ENCODE measurements around the gene DNASE1L1. TPM values are rescaled to one million over a fixed set of nuclear protein-coding genes. Genes with fewer than 3 reads are reported as not detected.

DNASE1L1 gene
- total RNA-seq, 1 donor from 2014 or later: 16.6 TPM

GRCh38 chrX:154433605-154434004 is 24.6 kb upstream of the DNASE1L1 start:
- no peaks in the 10 kb centered on the region for H3K36me3 ChIP-seq (ENCODE audit: control insufficient read depth, insufficient read depth, low read length)
- no peaks in the 10 kb centered on the region for H3K27me3 ChIP-seq (ENCODE audit: control insufficient read depth, insufficient read depth, low read length)
- TF ChIP-seq, protein P1, sequence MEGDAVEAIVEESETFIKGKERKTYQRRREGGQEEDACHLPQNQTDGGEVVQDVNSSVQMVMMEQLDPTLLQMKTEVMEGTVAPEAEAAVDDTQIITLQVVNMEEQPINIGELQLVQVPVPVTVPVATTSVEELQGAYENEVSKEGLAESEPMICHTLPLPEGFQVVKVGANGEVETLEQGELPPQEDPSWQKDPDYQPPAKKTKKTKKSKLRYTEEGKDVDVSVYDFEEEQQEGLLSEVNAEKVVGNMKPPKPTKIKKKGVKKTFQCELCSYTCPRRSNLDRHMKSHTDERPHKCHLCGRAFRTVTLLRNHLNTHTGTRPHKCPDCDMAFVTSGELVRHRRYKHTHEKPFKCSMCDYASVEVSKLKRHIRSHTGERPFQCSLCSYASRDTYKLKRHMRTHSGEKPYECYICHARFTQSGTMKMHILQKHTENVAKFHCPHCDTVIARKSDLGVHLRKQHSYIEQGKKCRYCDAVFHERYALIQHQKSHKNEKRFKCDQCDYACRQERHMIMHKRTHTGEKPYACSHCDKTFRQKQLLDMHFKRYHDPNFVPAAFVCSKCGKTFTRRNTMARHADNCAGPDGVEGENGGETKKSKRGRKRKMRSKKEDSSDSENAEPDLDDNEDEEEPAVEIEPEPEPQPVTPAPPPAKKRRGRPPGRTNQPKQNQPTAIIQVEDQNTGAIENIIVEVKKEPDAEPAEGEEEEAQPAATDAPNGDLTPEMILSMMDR (IDR thresholded peaks at IDR 0.05; ENCODE audit: insufficient read depth, low read length, poor library complexity, severe bottlenecking): no peak
- no peak for DNase-seq (ENCODE audit: low read depth)
- H3K4me3 ChIP-seq (ENCODE audit: low read depth, low read length): no peak overlapping the region

DNA sequence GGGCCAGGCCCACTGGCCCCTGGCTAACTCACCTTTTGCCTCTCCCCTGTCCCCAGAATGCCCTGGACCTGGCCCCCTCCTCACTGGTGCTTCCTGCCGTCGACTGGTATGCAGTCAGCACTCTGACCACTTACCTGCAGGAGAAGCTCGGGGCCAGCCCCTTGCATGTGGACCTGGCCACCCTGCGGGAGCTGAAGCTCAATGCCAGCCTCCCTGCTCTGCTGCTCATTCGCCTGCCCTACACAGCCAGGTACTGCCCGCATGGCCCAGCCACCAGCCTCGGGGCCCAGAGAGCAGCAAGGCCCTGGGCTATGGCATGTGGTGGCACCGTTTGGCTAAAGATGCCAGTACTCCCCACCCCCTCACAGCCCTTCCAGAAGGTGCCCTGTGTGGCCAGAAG is 23.2 kb upstream of the DNASE1L1 start:
- TF ChIP-seq, protein P1 (IDR thresholded peaks at IDR 0.05; ENCODE audit: insufficient read depth, low read length, poor library complexity, severe bottlenecking): no peak
- Histone ChIP-seq H3K4me3 (ENCODE audit: low read depth, low read length) (no peak overlapping the region), H3K27me3 (ENCODE audit: control insufficient read depth, insufficient read depth, low read length) (no peaks in the 10 kb centered on the region), H3K36me3 (ENCODE audit: control insufficient read depth, insufficient read depth, low read length) (no peaks in the 10 kb centered on the region)
- DNase-seq (ENCODE audit: low read depth): no peak

DNA sequence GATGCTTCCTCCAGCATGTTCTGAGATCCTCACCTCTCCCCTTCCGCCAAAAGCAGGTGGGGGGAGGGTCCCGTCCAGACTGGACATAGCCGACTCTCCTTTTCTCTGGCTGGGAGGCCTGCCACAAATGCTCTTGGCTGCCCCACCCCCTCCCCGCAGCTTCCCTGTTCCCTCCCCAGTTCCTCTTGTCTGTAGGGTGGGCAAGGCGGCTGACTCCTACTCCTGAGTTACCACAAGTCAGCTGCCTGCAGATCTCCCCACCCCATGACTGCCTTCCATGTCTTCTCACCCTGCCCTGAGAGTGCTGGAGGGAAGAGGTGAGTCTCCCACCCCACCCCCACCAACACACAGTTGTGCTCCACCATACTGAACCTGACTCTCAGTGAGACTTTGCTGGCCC is 22.3 kb upstream of the DNASE1L1 start:
- TF ChIP-seq, protein P1 (IDR thresholded peaks at IDR 0.05; ENCODE audit: insufficient read depth, low read length, poor library complexity, severe bottlenecking): no peak
- no peak overlapping the region for H3K4me3 ChIP-seq (ENCODE audit: low read depth, low read length)

GRCh38 chrX:154430916-154431315 is 21.9 kb upstream of the DNASE1L1 start:
- no peak for DNase-seq (ENCODE audit: low read depth)
- Histone ChIP-seq H3K36me3 (ENCODE audit: control insufficient read depth, insufficient read depth, low read length) (no peaks in the 10 kb centered on the region), H3K27me3 (ENCODE audit: control insufficient read depth, insufficient read depth, low read length) (no peaks in the 10 kb centered on the region), H3K4me3 (ENCODE audit: low read depth, low read length) (no peak overlapping the region)
- TF ChIP-seq, protein P1 (IDR thresholded peaks at IDR 0.05; ENCODE audit: insufficient read depth, low read length, poor library complexity, severe bottlenecking): no peak

More for the DNA sequence above, 22.3 kb upstream of the DNASE1L1 start:
- DNase-seq (ENCODE audit: low read depth): no peak
- no peaks in the 10 kb centered on the region for H3K27me3 ChIP-seq (ENCODE audit: control insufficient read depth, insufficient read depth, low read length)
- no peaks in the 10 kb centered on the region for H3K36me3 ChIP-seq (ENCODE audit: control insufficient read depth, insufficient read depth, low read length)

DNA sequence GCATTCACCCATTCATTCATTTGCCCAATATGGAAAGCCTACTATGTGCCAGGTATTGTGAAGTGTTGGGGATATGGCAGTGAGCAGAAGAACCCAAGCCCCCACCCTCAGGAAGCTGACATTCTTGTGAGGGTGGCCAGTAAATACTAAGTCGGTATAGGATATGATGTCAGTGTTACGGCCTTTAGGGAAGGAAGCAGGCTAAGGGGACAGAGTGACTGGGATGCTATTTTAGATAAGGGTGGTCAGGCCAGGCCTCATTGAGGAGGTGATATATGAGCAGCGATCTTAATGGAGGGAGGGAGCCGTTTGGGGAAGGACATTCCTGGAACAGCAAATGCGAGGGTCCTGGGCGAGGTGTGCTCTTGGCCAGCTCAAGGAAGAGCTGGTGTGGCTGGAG is 21.4 kb upstream of the DNASE1L1 start:
- DNase-seq (ENCODE audit: low read depth): no peak
- TF ChIP-seq, protein P1 (IDR thresholded peaks at IDR 0.05; ENCODE audit: insufficient read depth, low read length, poor library complexity, severe bottlenecking): no peak
- no peaks in the 10 kb centered on the region for H3K36me3 ChIP-seq (ENCODE audit: control insufficient read depth, insufficient read depth, low read length)
- H3K27me3 ChIP-seq (ENCODE audit: control insufficient read depth, insufficient read depth, low read length): no peaks in the 10 kb centered on the region
- no peak overlapping the region for H3K4me3 ChIP-seq (ENCODE audit: low read depth, low read length)

DNA sequence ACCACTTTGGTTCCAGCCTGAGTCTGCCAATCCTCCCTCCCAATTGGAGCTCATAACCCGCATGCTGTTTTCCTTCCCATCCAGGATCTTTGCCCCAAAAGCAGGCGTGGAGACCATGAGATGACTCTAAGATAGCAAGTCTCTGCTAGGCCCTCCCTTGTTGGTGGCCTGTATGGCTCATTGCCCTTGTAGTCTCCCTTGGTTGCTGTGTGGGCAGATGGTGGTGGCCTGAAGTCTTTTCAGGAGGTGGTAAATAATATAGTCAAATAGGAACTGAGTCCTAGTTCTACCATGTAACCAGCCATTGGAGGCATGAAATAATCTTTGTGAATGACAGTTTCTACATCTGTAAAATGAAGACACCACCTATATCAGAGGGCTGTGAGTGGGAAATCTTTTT is 20.7 kb upstream of the DNASE1L1 start:
- H3K36me3 ChIP-seq (ENCODE audit: control insufficient read depth, insufficient read depth, low read length): no peaks in the 10 kb centered on the region
- TF ChIP-seq, protein P1 (IDR thresholded peaks at IDR 0.05; ENCODE audit: insufficient read depth, low read length, poor library complexity, severe bottlenecking): no peak
- no peak for DNase-seq (ENCODE audit: low read depth)
- H3K4me3 ChIP-seq (ENCODE audit: low read depth, low read length): peak overlapping the region; percentile 11
- no peaks in the 10 kb centered on the region for H3K27me3 ChIP-seq (ENCODE audit: control insufficient read depth, insufficient read depth, low read length)
